Neural cell (in vitro differentiated cells): ENCODE measurements around the gene PAEP. TPM values are rescaled to one million over a fixed set of nuclear protein-coding genes. Genes with fewer than 3 reads are reported as not detected.

Experiments
- H2AFZ ChIP-seq: fragments of 200-600, 300-800 bp; sonication (generic), shearing (Covaris generic); 2 replicates; pipeline ENCODE4 v1.6.0; 2014; ENCODE audit warnings: low read depth, mild to moderate bottlenecking, antibody characterized with exemption, low read length, moderate library complexity
- H3F3A ChIP-seq: fragments of 200-600 bp; shearing (Covaris generic); 2 replicates; pipeline ENCODE4 v1.6.1; 2016; ENCODE audit warnings: mild to moderate bottlenecking, moderate library complexity, mixed read lengths, antibody characterized with exemption, low read length; ENCODE audit not compliant: insufficient read depth, poor library complexity, severe bottlenecking
- H3K27ac ChIP-seq: fragments of 200-600, 300-800 bp; sonication (generic), shearing (Covaris generic); 2 replicates; pipeline ENCODE4 v1.5.1; 2014; ENCODE audit warnings: mild to moderate bottlenecking, low read length, moderate library complexity
- H3K27me3 ChIP-seq: fragments of 300-800, 200-600 bp; sonication (generic), shearing (Covaris generic); 2 replicates; pipeline ENCODE4 v1.6.0; 2014; ENCODE audit warnings: mild to moderate bottlenecking, low read depth, low read length, moderate library complexity; ENCODE audit not compliant: insufficient read depth
- H3K36me3 ChIP-seq: fragments of 300-800, 200-600 bp; sonication (generic), shearing (Covaris generic); 2 replicates; pipeline ENCODE4 v1.5.1; 2014; ENCODE audit warnings: mild to moderate bottlenecking, antibody characterized with exemption, low read length, moderate library complexity; ENCODE audit not compliant: insufficient read depth
- H3K4me2 ChIP-seq: fragments of 300-800, 200-600 bp; sonication (generic), shearing (Covaris generic); 2 replicates; pipeline ENCODE4 v1.6.0; 2014; ENCODE audit warnings: mild to moderate bottlenecking, low read length
- H3K4me3 ChIP-seq: fragments of 300-800, 200-600 bp; sonication (generic), shearing (Covaris generic); 2 replicates; pipeline ENCODE4 v1.5.1; 2014; ENCODE audit warnings: mild to moderate bottlenecking, low read length, moderate library complexity
- H3K79me2 ChIP-seq: fragments of 200-600 bp; shearing (Covaris generic); replicated peaks from 2 replicates; pipeline ENCODE4 v1.6.0; 2014; ENCODE audit warnings: mild to moderate bottlenecking, low read length, moderate library complexity; ENCODE audit not compliant: insufficient read depth
- H3K9ac ChIP-seq: fragments of 300-800, 200-600 bp; sonication (generic), shearing (Covaris generic); 2 replicates; pipeline ENCODE4 v1.6.1; 2016; ENCODE audit warnings: mild to moderate bottlenecking, low read length, mixed read lengths
- H3K9me2 ChIP-seq: fragments of 200-600 bp; shearing (Covaris generic); 2 replicates; pipeline ENCODE4 v1.6.1; 2016; ENCODE audit warnings: mild to moderate bottlenecking, low read length, mixed read lengths; ENCODE audit not compliant: insufficient read depth
- H3K9me3 ChIP-seq: fragments of 200-600, 300-800 bp; sonication (generic), shearing (Covaris generic); 2 replicates; pipeline ENCODE4 v1.6.1; 2016; ENCODE audit warnings: mild to moderate bottlenecking, mixed run types, low read length, moderate library complexity, mixed read lengths
- H4K20me1 ChIP-seq: fragments of 200-600 bp; shearing (Covaris generic); 2 replicates; pipeline ENCODE4 v1.6.1; 2016; ENCODE audit warnings: mild to moderate bottlenecking, mixed run types; ENCODE audit not compliant: insufficient read depth
- EZH2 ChIP-seq: fragments of 200-600, 300-800 bp; shearing (Covaris generic), sonication (generic); IDR thresholded peaks from 2 replicates; pipeline ENCODE4 v1.6.1; 2014; ENCODE audit warnings: antibody characterized with exemption, low read length, borderline replicate concordance, mild to moderate bottlenecking; ENCODE audit not compliant: insufficient read depth, poor library complexity, severe bottlenecking
- polyA plus RNA-seq: library from polyadenylated mRNA; depleted of rRNA; stranded (reverse); fragments of >200 nt; gene quantifications from 2 replicates; pipeline ENCODE4 v1.2.3, GENCODE V29; 2014
- TF ChIP-seq, protein P1 (sequence below): fragments of 450-650 bp; IDR thresholded peaks from 2 replicates; pipeline ENCODE4 v1.5.1; 2014; ENCODE audit warnings: antibody characterized with exemption, mild to moderate bottlenecking, moderate library complexity; ENCODE audit not compliant: poor library complexity, severe bottlenecking

Gene PAEP
- polyA plus RNA-seq, 1 donor from 2014 or later = not detected

DNA sequence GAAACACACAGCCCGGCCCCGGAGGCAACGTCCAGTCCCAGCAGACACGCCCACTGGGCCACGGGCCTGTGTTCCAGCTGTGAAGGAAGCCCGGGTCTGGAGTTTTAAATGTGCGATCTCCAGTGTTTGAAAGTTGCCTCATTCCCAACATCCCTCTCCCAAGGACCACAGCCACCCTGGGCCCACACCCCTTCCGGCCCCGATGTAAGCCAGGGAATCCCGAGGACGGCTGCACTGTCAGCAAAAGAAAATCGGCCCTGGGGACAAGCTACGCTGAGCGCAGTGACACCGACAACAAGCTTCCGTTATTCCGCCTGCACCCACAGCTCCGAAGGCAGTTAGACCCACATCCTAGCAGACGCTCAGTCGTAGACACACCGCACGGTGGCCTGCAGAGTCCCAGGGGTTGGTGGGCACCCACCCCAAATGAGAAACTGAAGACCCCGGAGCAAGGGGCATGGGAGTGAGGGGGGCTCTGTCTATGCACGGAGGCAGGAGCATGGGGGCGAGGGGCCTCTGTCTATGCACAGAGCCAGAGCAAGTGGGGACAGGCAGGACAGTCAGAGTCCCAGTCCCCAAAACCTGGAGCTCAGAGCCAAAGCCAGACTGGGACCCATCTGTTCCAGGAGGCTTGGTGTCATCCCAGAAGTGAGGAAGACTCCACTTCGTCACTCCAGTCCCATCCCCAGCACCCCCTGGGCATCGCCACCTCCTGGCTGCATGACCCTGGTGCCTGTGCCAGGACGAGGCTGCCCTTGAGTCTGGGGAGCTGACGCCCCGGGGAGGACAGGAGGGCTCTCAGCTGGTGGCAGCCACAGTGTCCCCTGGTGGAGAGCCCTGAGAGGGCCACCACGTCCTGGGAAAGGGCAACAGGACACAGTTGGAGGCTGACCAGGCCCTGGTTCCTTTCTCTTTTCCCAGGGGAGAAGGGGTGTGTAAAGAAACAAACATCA is 54.4 kb downstream of the PAEP start:
- no peaks in the 10 kb centered on the region for H3K36me3 ChIP-seq
- H3K4me3 ChIP-seq = no peak overlapping the region
- H3K79me2 ChIP-seq = no peaks in the 10 kb centered on the region
- H4K20me1 ChIP-seq = no peaks in the 10 kb centered on the region
- no peaks in the 10 kb centered on the region for H3K9me2 ChIP-seq
- no peak overlapping the region for H3K4me2 ChIP-seq
- H3K9me3 ChIP-seq = no peaks in the 10 kb centered on the region
- no peaks in the 10 kb centered on the region for H3F3A ChIP-seq
- no peak overlapping the region for H2AFZ ChIP-seq
- TF ChIP-seq EZH2 = no peak
- TF ChIP-seq, protein P1, sequence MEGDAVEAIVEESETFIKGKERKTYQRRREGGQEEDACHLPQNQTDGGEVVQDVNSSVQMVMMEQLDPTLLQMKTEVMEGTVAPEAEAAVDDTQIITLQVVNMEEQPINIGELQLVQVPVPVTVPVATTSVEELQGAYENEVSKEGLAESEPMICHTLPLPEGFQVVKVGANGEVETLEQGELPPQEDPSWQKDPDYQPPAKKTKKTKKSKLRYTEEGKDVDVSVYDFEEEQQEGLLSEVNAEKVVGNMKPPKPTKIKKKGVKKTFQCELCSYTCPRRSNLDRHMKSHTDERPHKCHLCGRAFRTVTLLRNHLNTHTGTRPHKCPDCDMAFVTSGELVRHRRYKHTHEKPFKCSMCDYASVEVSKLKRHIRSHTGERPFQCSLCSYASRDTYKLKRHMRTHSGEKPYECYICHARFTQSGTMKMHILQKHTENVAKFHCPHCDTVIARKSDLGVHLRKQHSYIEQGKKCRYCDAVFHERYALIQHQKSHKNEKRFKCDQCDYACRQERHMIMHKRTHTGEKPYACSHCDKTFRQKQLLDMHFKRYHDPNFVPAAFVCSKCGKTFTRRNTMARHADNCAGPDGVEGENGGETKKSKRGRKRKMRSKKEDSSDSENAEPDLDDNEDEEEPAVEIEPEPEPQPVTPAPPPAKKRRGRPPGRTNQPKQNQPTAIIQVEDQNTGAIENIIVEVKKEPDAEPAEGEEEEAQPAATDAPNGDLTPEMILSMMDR = no peak
- no peak overlapping the region for H3K9ac ChIP-seq
- H3K27ac ChIP-seq = no peak overlapping the region
- no peaks in the 10 kb centered on the region for H3K27me3 ChIP-seq

Other genes starting within 250 kb of the PAEP start
- 20.1 and 30.1 TPM in 2 replicates for gene PPP1R26, start 82.0 kb upstream of the PAEP start, polyA plus RNA-seq
- gene MRPS2, start 61.1 kb upstream of the PAEP start, polyA plus RNA-seq = 20.1 and 23.6 TPM in 2 replicates
- gene LCN1, start 40.3 kb upstream of the PAEP start, polyA plus RNA-seq = not detected in 2 replicates
- not detected in 2 replicates for gene OBP2A, start 15.6 kb upstream of the PAEP start, polyA plus RNA-seq
- not detected in 2 replicates for gene GLT6D1, start 77.8 kb downstream of the PAEP start, polyA plus RNA-seq
- 2.5 and 6.5 TPM in 2 replicates for gene LCN9, start 101.6 kb downstream of the PAEP start, polyA plus RNA-seq
- not detected in 2 replicates for gene SOHLH1, start 137.7 kb downstream of the PAEP start, polyA plus RNA-seq
- gene KCNT1, start 140.4 kb downstream of the PAEP start, polyA plus RNA-seq = 0.67 and 0.74 TPM in 2 replicates